NCI-H748 treated with DMSO at 0.1 percent for 48 hours (cell line): ENCODE measurements around the gene PTCH1.

ENCODE experiments used
- DNase-seq: peaks from one replicate; lab custom pipeline; 2025; lab: John Stamatoyannopoulos, UW

Gene PTCH1

DNA sequence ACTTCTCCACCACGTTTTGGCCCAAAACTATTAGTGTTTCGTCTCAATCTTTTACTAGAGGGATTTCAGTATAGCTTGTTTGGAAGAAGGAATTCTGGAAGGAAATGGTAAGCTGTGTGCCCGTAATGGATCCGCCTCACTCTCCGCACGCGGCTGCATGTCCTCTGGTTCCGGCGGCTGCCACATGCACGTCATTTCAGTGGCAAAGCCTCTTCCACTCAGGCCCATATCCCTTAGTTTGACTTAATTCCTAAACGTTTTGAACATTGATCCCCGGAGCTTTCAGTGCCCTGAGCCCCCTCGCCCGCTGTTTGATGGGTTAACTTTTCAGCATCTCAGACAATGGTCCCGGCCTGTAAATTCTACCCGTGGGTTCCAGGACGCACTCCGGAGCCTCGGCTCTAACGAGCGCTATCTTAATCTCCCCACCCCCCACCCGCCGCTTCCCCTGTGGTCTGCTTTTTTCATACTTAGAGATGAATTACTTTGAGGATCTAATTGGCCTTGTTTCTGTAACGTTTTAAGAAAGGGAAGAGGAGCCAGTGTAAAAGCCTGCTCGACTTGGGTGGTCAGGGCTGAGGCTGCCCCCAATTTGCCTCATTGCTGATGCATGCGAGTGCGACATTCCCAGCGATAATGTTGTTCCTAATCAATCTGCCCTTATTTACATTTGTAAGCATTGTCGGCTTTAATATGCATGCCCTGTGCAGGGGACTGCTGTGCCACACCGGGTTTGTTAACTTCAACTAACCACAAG, 4.6 kb downstream of the PTCH1 start:
- no peak for DNase-seq

DNA sequence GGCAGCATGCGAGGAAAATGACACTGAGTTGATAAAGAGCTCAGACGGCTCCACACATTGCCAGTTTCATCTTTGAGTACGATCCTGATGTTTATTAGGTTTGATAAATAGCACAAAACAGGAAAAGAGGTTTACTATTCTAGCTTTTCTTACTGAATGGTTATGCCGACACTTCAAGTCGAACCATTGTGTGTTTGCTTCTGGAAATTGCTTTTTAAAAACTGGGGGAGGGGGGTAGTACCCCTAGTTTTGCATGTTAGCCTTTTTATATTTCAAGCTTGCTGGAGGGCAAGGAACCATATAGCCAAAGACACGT, 5.2 kb downstream of the PTCH1 start:
- peak; percentile 49 for DNase-seq

DNA sequence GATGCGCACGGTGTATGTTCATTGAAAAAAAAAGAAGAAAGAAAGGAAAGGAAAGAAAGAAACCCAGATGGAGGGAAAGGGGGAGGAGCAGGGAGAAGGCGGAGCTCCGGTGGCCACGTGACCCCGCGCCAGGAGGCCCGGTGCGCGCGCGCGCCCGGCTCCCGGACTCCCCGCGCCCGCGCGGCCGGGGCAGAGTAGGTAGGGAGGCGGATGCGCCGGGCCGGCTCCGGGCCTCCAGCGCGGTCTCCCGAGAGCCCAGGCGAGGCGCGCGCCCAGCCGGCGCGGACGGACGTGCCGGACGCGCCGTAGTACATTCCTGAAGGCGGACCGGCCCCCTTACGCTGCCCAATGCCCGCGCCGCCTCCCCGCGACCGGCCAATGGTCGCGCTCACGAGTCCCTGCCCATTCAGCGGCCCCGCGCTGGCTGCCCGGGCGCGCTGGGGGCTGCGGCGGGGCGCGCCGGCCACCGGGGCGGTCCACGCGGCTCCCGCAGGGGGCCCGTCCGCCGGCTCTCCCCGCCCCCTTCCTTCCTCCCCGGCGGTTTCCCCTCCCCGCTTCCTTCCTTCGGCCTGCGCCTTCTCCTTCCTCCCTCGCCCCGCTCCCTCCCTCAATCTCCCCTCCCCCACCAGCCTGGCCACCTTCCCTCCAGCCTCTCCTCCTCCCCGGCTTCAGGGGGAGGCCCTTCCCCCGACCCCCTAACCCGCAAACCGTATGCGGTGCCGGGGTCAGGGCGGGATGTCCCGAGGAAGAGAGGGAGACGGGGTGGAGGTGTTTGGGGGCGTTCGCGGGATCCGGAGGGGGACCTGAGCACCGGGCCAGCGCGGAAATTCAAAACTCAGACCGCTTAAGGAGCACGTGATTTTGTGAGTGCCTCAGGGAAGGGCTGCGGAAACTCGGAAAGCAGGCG, 5.8 kb downstream of the PTCH1 start:
- peak; percentile 98 for DNase-seq

DNA sequence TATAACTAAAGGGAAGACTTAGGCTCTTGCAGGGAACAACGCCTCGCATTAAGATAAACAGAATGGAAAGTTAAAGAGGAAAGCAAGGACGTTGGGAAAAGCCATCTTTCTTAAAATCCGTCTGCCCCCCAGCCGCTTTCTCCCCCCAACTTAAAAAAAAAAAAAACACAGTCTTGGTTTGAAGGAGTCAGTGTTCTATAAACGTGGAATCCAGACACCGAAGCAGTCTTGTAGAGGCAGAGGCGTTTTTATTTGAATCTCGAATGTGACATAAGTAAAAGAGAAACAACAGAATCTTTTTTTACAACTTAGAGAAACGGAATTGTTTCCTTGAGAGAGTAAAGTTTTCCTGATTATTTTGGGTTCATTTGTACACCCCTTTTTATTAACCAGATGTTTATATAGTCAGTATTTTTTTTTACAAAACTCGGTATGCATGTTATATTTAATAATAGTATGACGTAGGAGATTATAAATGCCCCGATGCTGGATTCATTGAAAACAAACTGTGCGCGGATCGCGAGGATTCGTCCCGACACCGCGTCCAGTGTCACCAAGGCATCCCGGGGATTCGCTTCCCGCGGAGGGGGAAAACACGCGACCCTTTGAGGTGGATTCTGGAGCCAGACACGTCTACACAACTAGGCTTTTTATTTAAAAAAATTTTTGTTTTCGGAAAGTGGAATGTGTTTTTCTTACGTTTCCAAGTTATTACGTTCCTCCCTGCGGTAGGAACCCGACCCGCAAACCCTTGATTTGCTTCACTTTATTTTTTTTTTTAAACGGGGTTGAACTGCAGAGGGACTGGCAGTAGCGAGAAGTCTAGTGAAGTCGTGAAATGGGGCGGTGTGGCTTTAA, 6.7 kb downstream of the PTCH1 start:
- no peak for DNase-seq

DNA sequence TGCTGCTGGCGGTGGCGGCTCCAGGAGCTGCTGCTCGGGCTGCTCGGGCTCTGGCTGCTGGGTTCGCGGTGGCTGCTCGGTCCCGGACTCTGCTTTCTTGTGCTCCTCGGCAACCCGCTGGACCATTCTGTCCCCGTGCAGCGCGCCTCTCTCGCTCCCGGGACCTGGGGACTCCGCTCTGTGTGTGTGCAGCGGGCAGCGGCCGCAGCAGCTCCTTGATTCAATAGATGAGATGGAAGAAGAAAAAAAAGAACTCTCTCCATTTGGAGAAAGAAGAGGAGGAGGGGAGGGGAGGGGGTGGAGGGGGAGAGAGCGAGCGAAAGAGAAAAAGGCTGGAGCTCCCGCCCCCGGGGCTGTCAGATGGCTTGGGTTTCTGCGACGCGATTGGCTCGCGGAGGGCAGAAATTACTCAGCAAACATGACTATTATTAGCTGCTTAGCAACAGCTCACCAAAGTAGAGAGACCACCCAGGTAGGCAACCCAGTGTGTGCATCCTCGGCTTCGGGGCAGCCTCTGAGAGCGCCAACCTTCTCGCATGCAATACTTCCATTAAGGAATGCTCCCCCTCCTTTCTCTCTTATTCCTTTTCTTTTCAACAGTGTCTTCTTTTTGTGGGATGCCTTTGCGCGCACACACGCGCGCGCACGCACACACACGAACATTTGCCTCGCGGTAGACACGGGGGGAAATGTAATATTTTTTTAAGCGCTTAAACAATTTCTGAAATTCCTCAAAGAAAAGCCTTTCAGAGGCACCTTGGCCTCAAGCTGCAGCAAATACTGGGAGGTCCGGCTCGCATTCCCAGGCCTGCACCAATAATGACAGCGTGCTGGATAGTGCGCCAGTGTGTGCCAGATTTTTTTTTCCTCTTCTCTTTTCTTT, 7.6 kb downstream of the PTCH1 start:
- DNase-seq, result peak; percentile 97

DNA sequence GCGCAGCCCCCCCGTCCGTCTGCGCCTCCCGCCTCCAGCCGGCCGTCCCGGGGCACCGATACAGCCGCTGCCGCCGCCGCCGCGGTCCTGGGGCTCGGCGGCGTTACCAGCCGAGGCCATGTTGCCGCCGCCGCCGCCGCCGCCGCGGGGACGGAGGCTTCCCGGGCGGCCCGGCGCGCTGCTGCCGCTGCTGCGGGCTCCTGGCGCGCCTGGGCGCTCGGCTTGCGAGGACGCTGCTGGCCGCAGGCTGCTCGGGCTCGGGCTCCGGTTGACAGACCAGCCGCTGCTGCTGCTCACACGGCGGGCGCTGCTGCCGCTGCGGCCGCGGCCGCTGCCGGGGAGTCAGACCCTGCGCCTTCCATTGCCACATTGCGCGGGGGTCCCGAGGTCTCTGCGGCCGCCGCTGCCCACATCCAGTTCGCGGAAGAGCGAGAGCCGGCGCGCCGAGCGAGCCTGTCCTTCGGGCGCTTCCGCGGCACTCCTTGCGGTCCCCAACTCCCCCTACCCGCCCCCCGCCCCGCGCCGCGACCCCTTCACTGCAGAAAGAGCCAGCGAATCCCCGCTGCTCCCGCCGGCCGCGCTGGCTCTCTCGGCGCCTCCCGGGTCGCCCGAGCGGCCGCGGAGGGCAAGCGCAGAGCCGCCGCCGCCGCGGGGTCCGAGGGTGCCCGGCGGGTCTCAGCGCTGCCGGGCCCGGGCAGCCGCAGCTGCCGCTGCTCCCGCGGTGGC, 8.4 kb downstream of the PTCH1 start:
- DNase-seq, result no peak

DNA sequence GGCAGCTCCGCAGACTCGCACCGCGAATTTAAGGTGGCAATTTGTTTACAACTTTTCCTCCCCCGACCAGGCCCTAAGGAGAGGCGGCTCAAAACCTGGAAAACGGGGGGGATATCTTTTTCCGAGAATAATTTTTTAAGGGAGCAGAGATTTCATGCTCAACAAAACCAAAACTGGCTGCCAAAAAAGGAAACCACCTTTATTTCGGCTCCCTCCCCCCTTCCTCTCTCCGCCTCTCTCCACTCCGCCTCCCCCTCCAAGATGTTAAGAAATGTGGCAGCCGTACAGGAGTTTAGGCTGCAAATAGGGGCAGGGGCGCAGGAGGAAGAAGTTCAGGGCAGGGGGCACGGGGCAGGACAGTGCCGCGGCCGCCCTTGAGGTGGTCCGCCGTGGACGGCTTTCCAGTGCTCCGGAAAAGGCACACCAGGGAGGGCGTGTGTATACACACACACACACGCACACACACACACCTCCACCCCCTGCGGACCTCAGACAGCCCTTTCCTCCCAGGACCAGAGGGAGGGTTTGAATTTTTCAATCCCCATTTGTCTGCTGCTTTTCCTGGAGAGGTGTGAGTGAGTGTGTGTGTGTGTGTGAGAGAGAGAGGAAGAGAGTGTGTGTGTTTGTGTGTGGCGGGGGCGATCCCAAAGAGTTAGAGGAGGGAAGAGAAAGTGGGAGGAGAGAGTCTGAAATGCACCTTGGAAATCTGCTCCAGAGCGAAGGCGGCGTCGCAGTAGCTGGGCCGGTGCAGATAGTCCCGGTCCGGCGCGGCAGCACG, 9.1 kb downstream of the PTCH1 start:
- DNase-seq, result peak; percentile 40

DNA sequence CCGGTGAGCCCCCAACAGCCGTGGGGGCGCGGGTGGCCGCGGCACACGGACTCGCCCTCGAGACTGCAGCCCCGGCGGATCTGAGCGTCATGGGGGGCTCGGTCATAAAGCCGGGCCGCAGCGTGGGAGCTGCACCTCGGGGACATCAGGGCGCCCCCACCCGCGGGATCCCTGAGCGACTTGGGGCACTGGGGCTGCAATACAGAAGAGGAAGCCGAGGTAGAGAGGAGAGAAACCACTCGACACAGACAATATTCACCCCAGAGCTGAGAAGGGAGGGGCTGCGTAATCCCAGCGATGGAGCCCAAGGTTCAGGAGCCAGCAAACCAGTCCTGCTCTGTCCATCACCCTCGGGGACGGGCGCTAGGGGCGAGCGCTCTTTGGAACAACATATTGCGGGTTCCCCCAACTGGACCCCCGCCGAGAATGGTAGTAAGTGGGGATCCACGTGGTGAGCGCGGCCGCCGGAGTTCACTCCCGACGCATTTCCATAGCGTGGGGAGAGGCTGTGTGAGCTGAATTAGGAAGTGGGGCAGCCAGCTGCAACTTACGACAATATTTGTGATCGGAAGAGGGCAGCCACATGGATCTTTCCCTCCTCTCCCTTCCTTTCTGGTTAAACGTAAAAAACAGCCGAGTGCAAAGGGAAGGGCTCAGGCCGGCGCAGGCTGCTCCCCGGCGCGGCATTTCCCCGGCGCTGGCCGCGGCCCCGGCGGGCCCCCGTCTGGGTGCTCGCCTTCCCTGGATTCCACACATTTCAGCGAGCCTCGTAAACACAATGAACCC, 9.9 kb downstream of the PTCH1 start:
- DNase-seq, result peak; percentile 60

DNA sequence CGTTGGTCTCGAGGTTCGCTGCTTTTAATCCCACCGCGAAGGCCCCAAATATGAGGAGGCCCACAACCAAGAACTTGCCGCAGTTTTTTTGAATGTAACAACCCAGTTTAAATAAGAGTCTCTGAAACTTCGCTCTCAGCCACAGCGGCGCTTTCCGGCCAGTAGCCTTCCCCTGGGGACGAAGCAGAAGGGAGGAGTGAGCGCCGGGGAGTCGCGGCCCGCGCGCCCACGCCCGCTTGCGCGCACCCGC, 10.4 kb downstream of the PTCH1 start:
- no peak for DNase-seq

DNA sequence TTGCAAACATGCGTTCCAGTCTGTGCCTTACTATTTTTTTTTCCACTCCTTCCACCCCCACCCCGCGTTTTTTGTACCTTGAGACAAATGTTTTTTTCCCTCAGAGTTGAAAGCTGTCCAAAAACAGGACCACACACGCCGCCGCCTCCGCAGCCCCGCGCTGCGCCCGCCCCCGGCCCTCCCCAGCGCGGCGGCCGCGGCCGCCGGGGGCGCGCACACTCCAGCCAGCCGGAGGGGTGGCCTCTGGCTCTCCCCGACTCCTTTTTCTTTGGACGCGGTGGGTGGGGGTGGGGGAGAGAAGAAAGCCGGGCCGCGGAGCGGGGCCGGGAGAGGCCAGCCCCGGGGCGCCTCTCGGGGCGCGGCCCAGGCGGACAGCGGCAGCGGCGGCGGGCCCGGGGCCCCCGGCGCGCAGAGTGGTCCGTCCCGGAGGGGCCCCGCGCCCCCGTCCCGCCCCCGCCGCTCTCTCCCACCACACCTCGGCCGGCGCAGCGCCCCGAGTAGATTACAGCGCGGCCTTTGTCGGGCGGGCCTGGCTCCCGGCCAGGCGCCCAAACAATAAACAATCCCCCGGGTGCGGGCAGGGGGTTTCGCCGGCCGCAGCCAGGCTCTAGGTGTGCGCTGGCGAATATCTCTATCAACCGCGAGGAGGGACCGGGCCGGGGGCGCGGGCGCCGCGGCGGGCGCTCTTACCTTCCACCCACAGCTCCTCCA, 10.9 kb downstream of the PTCH1 start:
- peak; percentile 64 for DNase-seq

DNA sequence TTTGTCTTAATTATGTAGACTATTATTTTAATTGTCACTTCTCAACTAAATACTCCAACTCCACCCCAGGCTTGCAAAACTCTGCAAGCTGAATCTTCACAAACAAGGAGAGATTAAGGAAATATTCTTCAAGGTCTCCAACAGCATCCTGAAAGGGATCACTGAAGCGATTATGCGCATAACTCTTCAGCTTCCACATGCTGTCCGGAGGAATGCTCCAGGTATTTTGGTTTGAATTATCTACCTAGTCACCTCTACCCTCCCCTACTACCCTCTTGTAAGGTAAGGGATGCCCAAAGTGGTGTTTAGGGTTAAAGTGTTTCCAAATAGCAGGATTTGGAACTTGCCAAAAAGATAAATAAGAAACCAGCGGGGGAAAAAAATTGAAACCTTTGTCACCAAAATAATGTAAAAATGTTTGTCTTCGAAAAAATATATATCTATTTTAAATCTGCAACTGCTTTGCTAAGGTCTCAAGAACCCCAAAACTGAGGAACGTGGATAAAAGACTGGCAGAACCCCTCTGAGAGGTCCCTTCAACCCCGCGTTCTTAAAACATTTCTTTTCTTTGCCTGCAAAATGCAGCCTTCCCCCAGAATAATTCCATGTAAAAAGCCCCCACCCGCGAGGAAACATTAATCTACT, 11.6 kb downstream of the PTCH1 start:
- no peak for DNase-seq

DNA sequence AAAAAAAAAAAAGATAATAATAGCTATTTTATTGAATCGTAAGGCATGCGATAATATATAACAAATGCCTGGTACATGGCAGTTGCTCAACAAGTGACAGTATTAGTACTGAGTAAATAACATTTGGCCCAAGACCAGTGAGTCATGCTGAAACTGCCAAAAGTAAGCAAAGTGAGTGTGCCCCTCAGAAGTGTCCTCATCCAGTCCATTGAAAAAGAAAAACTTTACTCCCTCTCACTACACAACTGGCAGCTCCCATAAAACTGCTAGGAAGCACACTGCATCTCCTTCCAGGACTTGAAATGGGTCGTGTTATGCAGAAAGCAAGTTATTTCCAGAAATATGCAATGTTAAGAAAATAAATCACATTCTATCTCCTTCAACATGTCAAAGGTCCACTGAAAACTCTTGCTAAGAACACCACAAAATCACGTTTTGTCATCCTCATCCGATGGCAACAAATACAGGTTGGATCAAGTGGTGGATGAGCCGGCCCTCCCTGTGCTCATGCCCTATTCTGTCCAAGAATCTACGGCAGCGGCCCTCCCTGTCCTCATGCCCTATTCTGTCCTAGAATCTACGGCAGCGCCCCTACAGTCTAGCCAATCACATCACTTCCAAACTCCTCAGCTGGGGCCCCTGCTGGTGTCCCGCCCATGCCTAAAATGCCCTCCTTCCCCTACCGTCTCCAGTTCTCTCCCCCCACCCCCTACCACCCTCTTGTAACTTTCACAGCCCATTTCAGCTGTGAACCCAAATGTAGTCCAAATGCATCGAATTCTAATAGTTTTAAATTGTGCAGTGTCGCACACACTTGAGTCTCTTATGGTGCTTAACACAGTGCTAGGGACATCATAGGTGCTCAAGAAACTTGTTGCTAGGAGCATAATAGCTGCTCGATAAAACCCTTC, 12.5 kb downstream of the PTCH1 start:
- no peak for DNase-seq

DNA sequence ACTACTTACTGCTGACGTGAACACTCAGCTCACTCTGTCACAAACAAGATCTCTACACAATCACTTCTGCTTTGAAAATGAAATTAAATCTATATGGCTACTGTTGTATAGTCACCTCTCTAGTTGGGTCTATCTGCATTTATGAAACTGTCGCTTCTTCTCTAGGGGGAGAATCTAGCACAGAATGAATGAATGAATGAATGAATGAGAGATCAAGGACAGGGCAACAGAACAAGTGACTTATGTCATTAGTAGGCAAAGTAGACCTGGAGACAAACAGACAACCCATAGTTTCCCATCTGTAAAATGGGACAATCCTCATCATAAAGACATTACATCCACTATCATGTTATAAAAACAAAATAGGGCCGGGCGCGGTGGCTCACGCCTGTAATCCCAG, 13.4 kb downstream of the PTCH1 start:
- DNase-seq, result no peak

DNA sequence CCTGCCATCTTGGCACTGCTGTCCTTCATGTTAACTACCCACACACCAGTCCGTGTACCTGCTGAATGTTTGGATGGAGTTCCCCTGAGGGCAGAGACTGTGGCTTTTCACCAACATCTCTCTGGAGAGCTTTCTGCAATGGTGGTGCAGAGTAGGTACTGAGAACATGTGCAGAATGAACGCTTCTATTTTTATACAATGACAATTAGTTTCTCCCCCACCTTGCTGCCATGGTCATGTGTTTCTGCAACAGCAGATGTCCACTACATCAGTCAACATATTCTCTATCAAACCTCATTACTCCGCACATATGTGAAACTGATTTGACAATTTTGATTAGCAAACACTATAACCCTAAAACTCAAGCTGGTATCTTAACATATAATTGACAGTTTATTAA, 14.5 kb downstream of the PTCH1 start:
- DNase-seq, result no peak

DNA sequence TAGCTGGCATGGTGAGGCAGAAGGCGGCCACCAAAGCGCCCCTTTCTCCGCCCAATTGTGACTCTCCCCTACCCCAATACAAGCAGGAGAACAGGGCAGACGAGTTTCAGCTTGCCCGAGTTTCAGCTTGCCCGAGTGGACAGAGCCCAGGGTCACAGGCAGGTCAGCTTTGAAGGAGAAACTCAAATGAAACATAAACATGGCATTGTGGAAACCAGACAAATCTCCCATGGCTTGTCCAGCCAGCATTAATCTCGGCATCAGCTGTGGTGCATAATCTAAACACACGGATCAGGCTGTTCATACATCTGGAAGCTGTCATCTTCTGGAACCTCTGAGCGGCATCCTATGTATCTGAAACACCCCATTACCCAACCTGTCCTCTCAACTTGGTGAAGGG, 16.9 kb downstream of the PTCH1 start:
- DNase-seq, result no peak

DNA sequence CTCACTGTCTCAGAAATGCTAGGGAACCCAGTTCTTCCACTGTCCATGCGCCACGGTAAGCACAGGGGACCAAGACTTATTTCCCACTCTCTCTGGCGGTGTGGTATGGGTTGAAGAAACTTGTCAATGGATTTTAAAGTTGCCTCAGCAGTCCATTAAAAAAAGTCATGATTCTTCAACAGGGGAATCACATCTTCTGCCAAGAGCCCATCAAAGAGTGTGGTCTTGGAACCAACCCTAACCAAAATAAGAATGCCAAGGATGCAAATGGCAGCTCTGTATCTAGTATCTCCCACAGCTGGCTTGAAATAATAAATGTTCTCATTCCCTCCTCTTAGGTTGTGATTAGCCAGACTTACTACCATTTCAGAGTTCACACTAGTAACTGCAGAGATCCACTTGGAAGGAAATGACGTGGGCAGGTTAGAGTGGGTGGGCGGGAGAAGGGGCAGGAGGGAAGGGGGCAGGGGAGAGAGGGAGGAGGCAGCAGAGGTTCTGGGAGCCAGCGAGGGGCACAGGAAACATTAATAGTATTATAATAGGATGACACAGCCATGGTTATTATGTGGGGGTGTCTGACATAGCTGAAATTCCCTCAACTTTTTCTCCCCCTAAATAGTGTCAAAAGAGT, 17.6 kb downstream of the PTCH1 start:
- DNase-seq, result no peak

DNA sequence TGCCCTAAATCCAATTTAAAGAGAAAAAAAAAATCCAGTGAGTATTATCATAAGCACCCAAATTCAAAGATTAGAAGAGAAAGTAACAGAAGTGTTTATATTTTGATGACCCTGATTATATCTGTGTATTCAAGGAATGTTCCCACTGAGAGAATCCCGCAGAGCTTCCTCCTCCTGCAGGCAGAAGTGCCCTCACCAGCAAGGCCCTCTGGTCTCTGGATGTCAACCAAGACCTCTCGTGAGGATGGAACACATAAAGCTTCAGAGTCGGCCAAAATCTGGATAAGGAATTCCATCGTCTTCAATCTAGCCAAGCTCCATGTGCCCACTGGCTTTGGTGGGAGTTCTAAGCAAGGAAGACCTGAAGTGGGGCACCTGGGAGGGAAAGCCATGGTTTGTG, 18.1 kb downstream of the PTCH1 start:
- no peak for DNase-seq
